ENCODE measurements around the gene PLCB1.

GRCh38 chr20:8654486-8654885, 522.4 kb downstream of the PLCB1 start:
- TF ChIP-seq CTCF (conservative IDR thresholded peaks at IDR 0.05; ENCODE audit: low read depth in 2 of 2) (no peak), POLR2AphosphoS5 (IDR thresholded peaks at IDR 0.05; ENCODE audit: low read depth) (no peak), EZH2 (IDR thresholded peaks at IDR 0.05; ENCODE audit: low read depth, unreplicated experiment) (no peak), REST (IDR thresholded peaks at IDR 0.05; ENCODE audit: unreplicated experiment) (no peak), EZH2phosphoT487 (IDR thresholded peaks at IDR 0.05; ENCODE audit: unreplicated experiment) (no peak), JUNB (IDR thresholded peaks at IDR 0.05; ENCODE audit: unreplicated experiment) (no peak), ETS1 (IDR thresholded peaks at IDR 0.05) (no peak)
